Adrenal gland (tissue), 5 donors: ENCODE data around the gene TTC33.

Experiments
- POLR2A ChIP-seq, 2 donors: fragments of 450-650 bp; IDR thresholded peaks; one replicate each; pipeline ENCODE4 v1.6.1; 2017; ENCODE audit warnings: antibody characterized with exemption in 2 of 2, mild to moderate bottlenecking in 2 of 2, moderate library complexity in 1 of 2
- TF ChIP-seq, protein P1 (sequence below), 6 experiments: fragments of 450-650 bp in 4 of 6; fragments of 200-600 bp in 2 of 6; sonication (generic) in 1 of 6; IDR thresholded peaks; 1 replicate in 5 of 6; 2 replicates in 1 of 6; pipeline versions ENCODE4 v1.5.1 to v1.8.0; 2016 to 2021; ENCODE audit warnings: antibody characterized with exemption in 6 of 6, mild to moderate bottlenecking in 2 of 6, moderate library complexity in 1 of 6
- donor health status: DM: no; HTN: no; CAD: no.

DNA sequence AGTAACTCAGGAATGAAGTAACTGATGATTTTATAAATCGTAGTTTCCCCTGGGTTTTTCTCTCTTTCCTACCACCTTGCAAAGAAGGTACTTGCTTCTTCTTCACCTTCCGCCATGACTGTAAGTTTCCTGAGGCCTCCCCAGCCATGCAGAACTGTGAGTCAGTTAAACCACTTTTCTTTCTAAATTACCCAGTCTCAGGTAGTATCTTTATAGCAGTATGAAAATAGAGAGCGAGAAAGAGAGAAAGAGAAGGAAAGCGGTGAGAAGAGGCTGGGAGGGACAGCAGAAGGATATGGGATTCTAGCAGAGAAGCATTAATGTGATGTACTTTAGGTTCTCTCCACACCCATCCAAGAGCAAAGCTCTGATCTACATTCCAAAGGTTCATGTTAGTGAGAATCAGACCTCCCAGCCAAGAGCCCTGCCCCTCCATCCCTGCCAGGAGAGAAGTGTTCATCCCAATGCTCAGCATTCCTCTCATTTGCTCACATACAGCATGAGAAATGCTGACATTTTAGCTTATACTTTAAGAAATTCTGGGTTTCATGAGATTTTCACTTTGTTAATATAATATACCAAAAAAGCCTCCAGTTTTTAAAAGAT is 261.0 kb downstream of the TTC33 start:
- TF ChIP-seq, protein P1, sequence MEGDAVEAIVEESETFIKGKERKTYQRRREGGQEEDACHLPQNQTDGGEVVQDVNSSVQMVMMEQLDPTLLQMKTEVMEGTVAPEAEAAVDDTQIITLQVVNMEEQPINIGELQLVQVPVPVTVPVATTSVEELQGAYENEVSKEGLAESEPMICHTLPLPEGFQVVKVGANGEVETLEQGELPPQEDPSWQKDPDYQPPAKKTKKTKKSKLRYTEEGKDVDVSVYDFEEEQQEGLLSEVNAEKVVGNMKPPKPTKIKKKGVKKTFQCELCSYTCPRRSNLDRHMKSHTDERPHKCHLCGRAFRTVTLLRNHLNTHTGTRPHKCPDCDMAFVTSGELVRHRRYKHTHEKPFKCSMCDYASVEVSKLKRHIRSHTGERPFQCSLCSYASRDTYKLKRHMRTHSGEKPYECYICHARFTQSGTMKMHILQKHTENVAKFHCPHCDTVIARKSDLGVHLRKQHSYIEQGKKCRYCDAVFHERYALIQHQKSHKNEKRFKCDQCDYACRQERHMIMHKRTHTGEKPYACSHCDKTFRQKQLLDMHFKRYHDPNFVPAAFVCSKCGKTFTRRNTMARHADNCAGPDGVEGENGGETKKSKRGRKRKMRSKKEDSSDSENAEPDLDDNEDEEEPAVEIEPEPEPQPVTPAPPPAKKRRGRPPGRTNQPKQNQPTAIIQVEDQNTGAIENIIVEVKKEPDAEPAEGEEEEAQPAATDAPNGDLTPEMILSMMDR (IDR thresholded peaks at IDR 0.05), result no peak
- no peak for TF ChIP-seq POLR2A (IDR thresholded peaks at IDR 0.05)
